Psoas muscle (tissue), 8 donors: ENCODE results near the gene FOXP1. TPM values are rescaled to one million over a fixed set of nuclear protein-coding genes. Genes with fewer than 3 reads are reported as not detected.

Experiments
- ATAC-seq, 4 donors: fragments of 200-7000 bp; cut with Tn5 transposase; one replicate each; pipeline ENCODE4 v1.9.1; 2020; ENCODE audit warnings: moderate library complexity in 3 of 4, mild to moderate bottlenecking in 2 of 4
- DNase-seq, 2 donors: peaks; one replicate each; pipeline ENCODE4 v3.0.0-alpha.2; 2020
- H3K27ac ChIP-seq: fragments of 200-600 bp; one replicate; pipeline ENCODE4 v1.8.0; 2022
- H3K27me3 ChIP-seq, 3 donors: fragments of 200-600 bp in 1 of 3; one replicate each; pipeline versions ENCODE4 v1.6.1 to v1.8.0; 2013 to 2022; ENCODE audit warnings: low read length in 2 of 3, mild to moderate bottlenecking in 2 of 3, moderate library complexity in 1 of 3; ENCODE audit not compliant: insufficient read depth in 3 of 3
- H3K36me3 ChIP-seq, 2 donors: fragments of 200-600 bp in 1 of 2; one replicate each; pipeline versions ENCODE4 v1.6.1 to v1.8.0; 2013 to 2022; ENCODE audit warnings: low read depth in 1 of 2, mild to moderate bottlenecking in 1 of 2, moderate library complexity in 1 of 2; ENCODE audit not compliant: insufficient read depth in 1 of 2
- H3K4me1 ChIP-seq: fragments of 200-600 bp; one replicate; pipeline ENCODE4 v1.8.0; 2022
- H3K4me3 ChIP-seq: fragments of 200-600 bp; one replicate; pipeline ENCODE4 v1.8.0; 2022; ENCODE audit warnings: mild to moderate bottlenecking
- H3K9me3 ChIP-seq: fragments of 200-600 bp; one replicate; pipeline ENCODE4 v1.8.0; 2022
- WGBS, 3 donors: extraction: QIAGEN DNeasy Blood & Tissue Kit; methylation state at CpG; one replicate each; pipeline versions ENCODE4 v1.1.6 to v1.1.7; 2013; 5-methylcytosine and 5-hydroxymethylcytosine counted together
- intact Hi-C, 2 donors: fragments of 100-400 bp; cut with DNase I; formaldehyde crosslinking; loops; one replicate each; pipeline versions ENCODE4 v1.11.0 to v1.14.2; 2022
- polyA plus RNA-seq, 3 donors: library from polyadenylated mRNA; stranded (reverse); fragments of 200-250 nt; gene quantifications; one replicate each; pipeline ENCODE4 v1.2.3, GENCODE V29; 2013
- total RNA-seq, 4 donors: library from RNA; stranded (reverse); fragmentation: NEBNext Ultra II Directional in 2 of 4; extraction: Animal tissue kit (Norgen Biotek cat#: 25700) in 2 of 4; gene quantifications; one replicate each; pipeline versions ENCODE4 v1.2.1 to v1.2.4, GENCODE V29; 2021 to 2023
- TF ChIP-seq, protein P1 (sequence below): fragments of 200-600 bp; IDR thresholded peaks from one replicate; pipeline ENCODE4 v1.8.0; 2022; ENCODE audit warnings: antibody characterized with exemption
- donor health status: healthy with polysubstance abuse.
- donor health status: DM: no; HTN: no; CAD: no; lungs with moderate emphysema.
- donor health status: Bipolar disorder and iron deficiency.
- donor health status: healthy.
- donor health status: DM: yes; HTN: yes; CAD: no.
- donor health status: DM: no; HTN: no; CAD: no.
- donor health status: DM: no; HTN: no; CAD: no.
- donor health status: DM: yes; HTN: yes; CAD: no.

The FOXP1 gene
- total and polyA plus RNA-seq, 7 donors: 2.6 to 26.4 (median 15.4) TPM

DNA sequence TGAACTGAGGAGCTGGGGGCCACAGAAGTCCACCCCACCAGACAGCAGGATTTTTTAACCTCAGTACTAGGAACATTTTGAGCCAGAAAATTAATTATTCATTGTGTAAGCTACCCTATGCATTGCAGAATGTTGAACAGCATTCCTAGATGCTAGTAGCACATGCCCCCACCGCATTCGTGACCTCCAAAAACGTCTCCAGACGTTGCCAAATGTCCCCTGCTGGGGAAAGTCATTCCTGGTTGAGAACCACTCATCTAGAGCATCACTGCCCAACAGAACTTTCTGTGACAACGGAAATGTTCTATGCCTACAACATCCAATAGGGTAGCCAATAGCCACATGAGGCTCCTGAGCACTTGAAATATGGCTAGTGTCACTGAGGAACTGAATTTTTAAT is 333.5 kb downstream of the FOXP1 start:
- Histone ChIP-seq H3K36me3 (no peaks in the 10 kb centered on the region), H3K27ac (no peak overlapping the region), H3K27me3 (no peaks in the 10 kb centered on the region), H3K4me3 (no peak overlapping the region), H3K9me3 (no peaks in the 10 kb centered on the region), H3K4me1 (peaks cover 7% of the 10 kb centered on the region)
- ATAC-seq: no peak
- intact Hi-C loops: no loop called here
- TF ChIP-seq, protein P1, sequence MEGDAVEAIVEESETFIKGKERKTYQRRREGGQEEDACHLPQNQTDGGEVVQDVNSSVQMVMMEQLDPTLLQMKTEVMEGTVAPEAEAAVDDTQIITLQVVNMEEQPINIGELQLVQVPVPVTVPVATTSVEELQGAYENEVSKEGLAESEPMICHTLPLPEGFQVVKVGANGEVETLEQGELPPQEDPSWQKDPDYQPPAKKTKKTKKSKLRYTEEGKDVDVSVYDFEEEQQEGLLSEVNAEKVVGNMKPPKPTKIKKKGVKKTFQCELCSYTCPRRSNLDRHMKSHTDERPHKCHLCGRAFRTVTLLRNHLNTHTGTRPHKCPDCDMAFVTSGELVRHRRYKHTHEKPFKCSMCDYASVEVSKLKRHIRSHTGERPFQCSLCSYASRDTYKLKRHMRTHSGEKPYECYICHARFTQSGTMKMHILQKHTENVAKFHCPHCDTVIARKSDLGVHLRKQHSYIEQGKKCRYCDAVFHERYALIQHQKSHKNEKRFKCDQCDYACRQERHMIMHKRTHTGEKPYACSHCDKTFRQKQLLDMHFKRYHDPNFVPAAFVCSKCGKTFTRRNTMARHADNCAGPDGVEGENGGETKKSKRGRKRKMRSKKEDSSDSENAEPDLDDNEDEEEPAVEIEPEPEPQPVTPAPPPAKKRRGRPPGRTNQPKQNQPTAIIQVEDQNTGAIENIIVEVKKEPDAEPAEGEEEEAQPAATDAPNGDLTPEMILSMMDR: no peak
- 81 to 91% (median 90%) methylated on average over 5 of the region's 5 CpGs for WGBS, 3 donors
- no peak for DNase-seq

DNA sequence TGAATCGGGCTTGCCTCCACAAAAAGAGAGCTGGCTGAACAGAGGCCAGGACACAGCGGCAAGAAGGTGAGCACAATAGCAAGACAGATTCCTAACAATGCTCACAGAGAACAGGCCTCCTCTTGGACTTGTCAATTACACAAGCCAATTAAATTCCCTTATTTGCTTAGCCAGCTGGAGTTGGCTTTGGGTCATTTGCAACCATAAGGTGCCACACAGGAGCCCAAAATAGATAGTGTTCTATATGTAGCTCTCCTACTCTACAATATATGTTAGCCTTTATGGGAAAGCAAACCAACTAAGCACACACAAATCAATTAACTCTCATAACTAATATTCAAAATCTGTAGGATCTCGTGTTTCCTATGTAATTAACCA is 335.6 kb downstream of the FOXP1 start:
- no peak for ATAC-seq
- 95 to 99% (median 98%) methylated on average over 3 of the region's 3 CpGs for WGBS, 3 donors
- peaks cover 5% of the 10 kb centered on the region for H3K4me1 ChIP-seq
- no peaks in the 10 kb centered on the region for H3K36me3 ChIP-seq
- H3K27ac ChIP-seq: no peak overlapping the region
- no peaks in the 10 kb centered on the region for H3K9me3 ChIP-seq
- intact Hi-C loops: loop anchor here in 1 of 2 donors (10.0 kb wide), 2 partner anchors 243 to 327 kb away; no protein-coding TSS in a partner anchor
- H3K27me3 ChIP-seq: no peaks in the 10 kb centered on the region
- H3K4me3 ChIP-seq: no peak overlapping the region
- TF ChIP-seq, protein P1: no peak
- DNase-seq: no peak

- WGBS, 3 donors: 70 to 82% (median 80%) methylated on average over 10 of the region's 10 CpGs
- ATAC-seq (peak in 2 of 4 donors; percentile 50 to 68), DNase-seq (no peak)
- Histone ChIP-seq H3K9me3 (no peaks in the 10 kb centered on the region), H3K27ac (no peak overlapping the region), H3K4me3 (no peak overlapping the region), H3K27me3 (no peaks in the 10 kb centered on the region), H3K36me3 (no peaks in the 10 kb centered on the region), H3K4me1 (peaks cover 5% of the 10 kb centered on the region)
- intact Hi-C loops: loop anchor here in 1 of 2 donors (10.0 kb wide), 2 partner anchors 243 to 327 kb away; no protein-coding TSS in a partner anchor
- TF ChIP-seq, protein P1: no peak
These were observed 336.1 kb downstream of the FOXP1 start for GRCh38 chr3:71247221-71247957.

DNA sequence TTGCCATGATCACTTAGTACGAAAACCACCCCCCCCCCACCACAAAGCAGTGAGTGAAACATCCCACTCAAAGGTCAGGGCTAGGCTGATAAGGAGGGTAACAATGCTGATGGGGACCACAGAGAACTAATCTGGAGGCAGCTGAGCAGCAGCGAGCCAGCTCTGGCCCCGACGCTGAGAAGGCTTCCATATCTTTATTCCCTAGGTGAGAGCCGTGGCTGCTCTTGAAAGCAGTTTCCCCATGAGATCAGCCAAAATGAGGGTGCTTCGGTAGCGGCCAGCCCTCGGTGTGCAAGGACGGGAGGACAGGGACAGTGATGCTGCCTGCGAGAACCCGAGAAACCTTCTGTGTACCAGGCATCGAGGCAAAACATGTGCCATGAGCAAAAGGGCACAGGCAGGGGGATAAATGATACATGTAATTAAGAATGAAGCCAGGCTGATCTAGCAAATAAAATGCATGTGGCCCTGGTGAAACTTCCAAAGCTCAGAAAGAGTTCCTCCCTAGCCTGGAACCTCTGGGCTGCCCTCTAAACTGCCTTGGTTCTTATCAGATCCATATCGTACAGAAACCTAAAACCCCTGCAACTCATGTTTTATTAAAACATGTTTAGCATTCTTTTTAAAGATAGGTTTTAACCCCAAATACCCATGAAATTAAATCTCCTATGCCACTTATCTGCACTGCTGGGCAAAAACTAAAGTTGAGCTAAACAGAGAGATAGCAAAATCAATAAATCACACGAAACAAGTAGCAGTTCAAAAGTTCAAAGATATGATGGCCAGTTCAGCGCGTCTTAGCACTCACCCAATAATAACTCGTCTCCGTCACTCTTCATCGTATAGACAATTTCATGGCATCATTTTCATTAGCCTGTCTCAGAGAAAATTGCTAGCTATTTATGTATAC is 337.3 kb downstream of the FOXP1 start:
- H3K4me3 ChIP-seq: no peak overlapping the region
- H3K9me3 ChIP-seq: no peaks in the 10 kb centered on the region
- no peaks in the 10 kb centered on the region for H3K36me3 ChIP-seq
- DNase-seq (no peak), ATAC-seq (peak in 1 of 4 donors; percentile 19)
- TF ChIP-seq, protein P1: no peak
- H3K27me3 ChIP-seq: no peaks in the 10 kb centered on the region
- intact Hi-C loops: loop anchor here in 1 of 2 donors (10.0 kb wide), 2 partner anchors 241 to 329 kb away; no protein-coding TSS in a partner anchor
- H3K27ac ChIP-seq: no peak overlapping the region
- 46 to 63% (median 46%) methylated on average over 19 of the region's 19 CpGs for WGBS, 3 donors
- H3K4me1 ChIP-seq: peaks cover 5% of the 10 kb centered on the region
